GM12872 (cell line): ENCODE measurements around the gene MAG.

Source experiments
- CTCF ChIP-seq: IDR thresholded peaks from 3 replicates; pipeline ENCODE4 v1.5.1; 2011; ENCODE audit warnings: low read depth, mild to moderate bottlenecking, low read length, moderate library complexity; ENCODE audit not compliant: insufficient read depth

Gene MAG

DNA sequence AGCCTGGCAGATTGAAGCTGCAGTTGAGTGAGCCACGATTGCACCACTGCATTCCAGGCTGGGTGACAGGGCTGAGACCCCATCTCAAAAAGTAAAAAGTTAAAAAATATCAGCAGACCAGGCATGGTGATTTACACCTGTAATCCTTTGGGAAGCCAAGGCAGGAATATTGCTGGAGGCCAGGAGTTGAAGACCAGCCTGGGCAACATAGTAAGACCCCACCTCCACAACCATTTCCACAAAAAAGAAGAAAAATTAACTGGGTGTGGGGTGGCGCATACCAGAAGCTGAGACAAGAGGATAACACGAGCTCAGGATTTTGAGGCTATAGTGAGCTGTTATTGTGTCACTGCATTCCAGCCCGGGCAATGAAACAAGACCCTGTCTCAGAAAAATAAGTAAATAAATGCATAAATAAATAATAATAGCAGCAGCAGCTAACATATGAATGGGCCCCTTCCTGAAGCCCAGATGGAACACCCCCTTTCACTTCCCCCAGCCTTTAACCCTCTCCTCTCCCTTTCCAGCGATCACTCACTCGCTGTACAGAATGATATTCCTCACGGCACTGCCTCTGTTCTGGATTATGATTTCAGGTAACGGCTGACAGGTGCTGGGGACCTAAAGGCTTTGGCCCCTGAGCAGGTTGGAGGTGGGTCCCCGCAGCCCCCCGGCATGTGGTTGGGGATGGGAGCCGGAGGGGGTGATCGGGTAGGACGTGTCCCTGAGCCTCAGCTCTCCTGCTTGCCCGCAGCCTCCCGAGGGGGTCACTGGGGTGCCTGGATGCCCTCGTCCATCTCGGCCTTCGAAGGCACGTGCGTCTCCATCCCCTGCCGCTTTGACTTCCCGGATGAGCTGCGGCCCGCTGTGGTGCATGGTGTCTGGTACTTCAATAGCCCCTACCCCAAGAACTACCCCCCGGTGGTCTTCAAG is 3.2 kb downstream of the MAG start:
- TF ChIP-seq CTCF, result no peak

- TF ChIP-seq CTCF, result no peak
These were observed 4.0 kb downstream of the MAG start for GRCh38 chr19:35295792-35296462.

GRCh38 chr19:35296644-35297514 is 4.9 kb downstream of the MAG start:
- TF ChIP-seq CTCF, result no peak

DNA sequence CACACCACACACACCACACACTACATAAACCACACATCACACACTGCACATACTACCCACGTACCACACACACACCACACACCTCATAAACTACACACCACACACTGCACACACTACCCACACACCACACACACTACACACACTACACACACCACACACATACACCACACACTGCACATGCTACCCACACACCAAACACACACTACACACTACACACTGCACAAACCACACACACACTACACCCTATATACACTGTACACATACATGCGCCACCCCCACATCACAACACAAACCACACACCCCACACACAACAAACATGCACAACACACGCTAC is 5.5 kb downstream of the MAG start:
- TF ChIP-seq CTCF, result no peak

GRCh38 chr19:35297922-35298321 is 6.0 kb downstream of the MAG start:
- TF ChIP-seq CTCF, result no peak

DNA sequence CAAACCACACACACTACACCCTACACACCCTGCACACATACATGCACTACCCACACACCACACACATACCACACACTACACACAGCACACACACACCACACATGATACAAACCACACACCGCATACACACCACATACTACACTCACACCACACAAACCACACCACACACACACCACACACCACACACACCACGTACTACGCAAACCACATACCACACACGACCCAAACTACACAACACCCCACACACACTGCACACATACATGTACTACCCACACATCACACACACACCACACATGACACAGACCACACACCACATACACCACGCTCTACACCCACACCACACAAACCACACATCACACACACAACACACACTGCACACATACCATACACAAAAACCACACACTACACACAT is 6.6 kb downstream of the MAG start:
- TF ChIP-seq CTCF, result no peak
